GM12878 (cell line): ENCODE measurements around the gene SLC38A8. TPM values are rescaled to one million over a fixed set of nuclear protein-coding genes. Genes with fewer than 3 reads are reported as not detected.

Experiments
- ATAC-seq: fragments of 200-7000 bp; cut with Tn5 transposase; 3 replicates; pipeline ENCODE4 v1.9.1; 2020; ENCODE audit warnings: mild to moderate bottlenecking, moderate library complexity
- BruUV-seq: library from RNA; stranded (reverse); fragments of 400-500 nt; replicated peaks from 2 replicates; lab custom pipeline; 2021; lab: Mats Ljungman, UMichigan
- CTCF ChIA-PET: fragments of 300-600 bp; sonication (Branson Sonifier 250); formaldehyde crosslinking; extraction: SDS; loops from one replicate; lab custom pipeline; 2021; ENCODE audit warnings: inconsistent platforms; lab: Yijun Ruan, JAX
- POLR2A ChIA-PET: fragments of 350-600 bp; formaldehyde crosslinking; extraction: SDS; loops from one replicate; lab custom pipeline; 2021; ENCODE audit warnings: inconsistent platforms; lab: Charles Lee
- RAD21 ChIA-PET: fragments of 300-600 bp; sonication (Branson Sonifier 250); formaldehyde crosslinking; loops from one replicate; lab custom pipeline; 2023; ENCODE audit warnings: antibody characterized with exemption; ENCODE audit not compliant: unreplicated experiment; lab: Charles Lee
- SMC1A ChIA-PET: fragments of 300-600 bp; sonication (Branson Sonifier 250); formaldehyde crosslinking; loops from one replicate; lab custom pipeline; 2023; ENCODE audit not compliant: unreplicated experiment, uncharacterized antibody; lab: Charles Lee
- DNase-seq: peaks from one replicate; pipeline ENCODE4 v3.0.0-alpha.2; 2011; ENCODE audit warnings: low read depth, low spot score
- FAIRE-seq: peaks from 3 replicates; lab custom pipeline; 2011; peaks lifted over from hg19 to GRCh38; lab: Jason Lieb, UNC
- H2AFZ ChIP-seq: 2 replicates; pipeline ENCODE4 v1.6.0; 2011; ENCODE audit warnings: low read depth, low read length, control low read depth; ENCODE audit not compliant: control insufficient read depth
- H3K27ac ChIP-seq: 2 replicates; pipeline ENCODE4 v1.5.1; 2011; ENCODE audit warnings: control low read depth; ENCODE audit not compliant: control insufficient read depth, insufficient read depth
- H3K27me3 ChIP-seq, 2 experiments: replicated peaks in 1 of 2; 2 replicates each; pipeline versions ENCODE4 v1.6.0 to v1.6.1; 2011; ENCODE audit warnings: low read length in 1 of 2; ENCODE audit not compliant: control insufficient read depth in 2 of 2, insufficient read depth in 2 of 2
- H3K36me3 ChIP-seq, 2 experiments: 2 replicates each; pipeline ENCODE4 v1.5.1; 2011; ENCODE audit warnings: low read length in 1 of 2; ENCODE audit not compliant: control insufficient read depth in 2 of 2, insufficient read depth in 2 of 2
- H3K4me1 ChIP-seq: 2 replicates; pipeline ENCODE4 v1.6.1; 2011; ENCODE audit warnings: mild to moderate bottlenecking, low read length, moderate library complexity, mixed read lengths; ENCODE audit not compliant: control insufficient read depth, insufficient read depth
- H3K4me2 ChIP-seq: 2 replicates; pipeline ENCODE4 v1.6.0; 2011; ENCODE audit warnings: control low read depth; ENCODE audit not compliant: control insufficient read depth, insufficient read depth
- H3K4me3 ChIP-seq: fragments of 200-600 bp; sonication (generic); 2 replicates; pipeline ENCODE4 v1.5.1; 2016
- H3K79me2 ChIP-seq: 2 replicates; pipeline ENCODE4 v1.6.0; 2011; ENCODE audit warnings: low read length; ENCODE audit not compliant: control insufficient read depth, insufficient read depth
- H3K9ac ChIP-seq: 2 replicates; pipeline ENCODE4 v1.8.0; 2011; ENCODE audit warnings: low read length, control low read depth, mixed read lengths; ENCODE audit not compliant: control insufficient read depth, insufficient read depth
- H3K9me3 ChIP-seq: replicated peaks from 3 replicates; pipeline ENCODE4 v1.5.1; 2011; ENCODE audit warnings: mild to moderate bottlenecking, low read length; ENCODE audit not compliant: control insufficient read depth, insufficient read depth
- H4K20me1 ChIP-seq: 2 replicates; pipeline ENCODE4 v1.6.0; 2011; ENCODE audit not compliant: control insufficient read depth, insufficient read depth
- CEBPB ChIP-seq, 2 experiments: fragments of 150-350 bp in 1 of 2; IDR thresholded peaks; 2 replicates each; pipeline ENCODE4 v1.6.1; 2012 to 2014; ENCODE audit warnings: low read depth in 2 of 2, low read length in 2 of 2, borderline replicate concordance in 1 of 2, inconsistent platforms in 1 of 2
- CHD1 ChIP-seq: IDR thresholded peaks from 2 replicates; pipeline ENCODE4 v1.6.1; 2012; ENCODE audit warnings: low read depth, low read length, improper control_type of control experiment
- E2F4 ChIP-seq: IDR thresholded peaks from 2 replicates; pipeline ENCODE4 v1.6.1; 2012; ENCODE audit warnings: low read depth, low read length, improper control_type of control experiment
- E2F8 ChIP-seq: fragments of 450-650 bp; IDR thresholded peaks from 2 replicates; pipeline ENCODE4 v1.6.1; 2018; ENCODE audit warnings: mild to moderate bottlenecking, low read depth, moderate library complexity; ENCODE audit not compliant: partially characterized antibody
- HDGF ChIP-seq: fragments of 450-650 bp; IDR thresholded peaks from 2 replicates; pipeline ENCODE4 v1.6.1; 2016; ENCODE audit warnings: antibody characterized with exemption
- JUNB ChIP-seq: IDR thresholded peaks from 2 replicates; pipeline ENCODE4 v1.6.1; 2016; ENCODE audit warnings: antibody characterized with exemption, mild to moderate bottlenecking
- MEF2A ChIP-seq: IDR thresholded peaks from 2 replicates; pipeline ENCODE4 v1.6.1; 2011; ENCODE audit warnings: low read depth, mild to moderate bottlenecking, low read length, moderate library complexity; ENCODE audit not compliant: insufficient read depth
- NBN ChIP-seq: fragments of 450-650 bp; IDR thresholded peaks from 2 replicates; pipeline ENCODE4 v1.6.1; 2016
- NRF1 ChIP-seq: conservative IDR thresholded peaks from 2 replicates; pipeline ENCODE4 v1.6.1; 2011; ENCODE audit warnings: mild to moderate bottlenecking, low read depth, low read length, improper control_type of control experiment
- POLR2A ChIP-seq: IDR thresholded peaks from 2 replicates; pipeline ENCODE4 v1.6.1; 2011; ENCODE audit warnings: low read depth, mild to moderate bottlenecking, low read length
- RELA ChIP-seq: fragments of 450-650 bp; IDR thresholded peaks from 2 replicates; pipeline ENCODE4 v1.8.0; 2014; ENCODE audit warnings: borderline replicate concordance; ENCODE audit not compliant: partially characterized antibody
- RUNX3 ChIP-seq: IDR thresholded peaks from 2 replicates; pipeline ENCODE4 v1.6.1; 2012; ENCODE audit warnings: low read length, inconsistent platforms
- SREBF2 ChIP-seq: IDR thresholded peaks from 2 replicates; pipeline ENCODE4 v1.6.1; 2012; ENCODE audit warnings: mild to moderate bottlenecking, low read length
- USF1 ChIP-seq: IDR thresholded peaks from 2 replicates; pipeline ENCODE4 v1.6.1; 2011; ENCODE audit warnings: borderline replicate concordance, low read depth, mild to moderate bottlenecking, moderate library complexity, mixed read lengths, low read length; ENCODE audit not compliant: insufficient read depth; ENCODE audit errors: extremely low read length
- WGBS: methylation state at CpG from one replicate; pipeline ENCODE4 v1.1.6; 2016; ENCODE audit warnings: low lambda C conversion rate; ENCODE audit not compliant: insufficient replicate concordance, insufficient coverage; ENCODE audit errors: missing lambda C conversion rate; 5-methylcytosine and 5-hydroxymethylcytosine counted together
- in situ Hi-C: fragments of 300-500 bp; cut with MboI; formaldehyde crosslinking; loops from 9 replicates; pipeline ENCODE4 v1.14.3; 2018; ENCODE audit warnings: mixed read lengths
- intact Hi-C: fragments of 100-400 bp; cut with micrococcal nuclease; formaldehyde crosslinking; loops from one replicate; pipeline ENCODE4 v1.14.2; 2022; ENCODE audit not compliant: unreplicated experiment
- polyA plus RNA-seq, 11 experiments: library from polyadenylated mRNA; depleted of rRNA in 4 of 11; unstranded in 6 of 11; stranded (reverse) in 5 of 11; fragments of >200 nt; fragmentation: Nextera tagmentation in 4 of 11; fragmentation: Illumina TruSeq in 1 of 11; extraction: Ambion mirVana in 4 of 11; extraction: Trizol in 1 of 11; gene quantifications; 1 replicate in 1 of 11; 2 replicates in 10 of 11; pipeline versions ENCODE4 v1.2.1 to v1.2.3, GENCODE V29; 2011 to 2016; ENCODE audit warnings: inconsistent platforms in 2 of 11, missing spikeins in 2 of 11, low read depth in 1 of 11
- total RNA-seq, 4 experiments: library from RNA; depleted of rRNA in 3 of 4; stranded (reverse); fragments of >200 nt in 3 of 4; fragmentation: Illumina TruSeq in 1 of 4; extraction: Trizol in 1 of 4; gene quantifications; 2 replicates each; pipeline versions ENCODE4 v1.2.1 to v1.2.3, GENCODE V29; 2013 to 2021
- TF ChIP-seq, protein P1 (sequence below): IDR thresholded peaks from 2 replicates; pipeline ENCODE4 v1.6.1; 2011; ENCODE audit warnings: mild to moderate bottlenecking, low read depth, low read length, moderate library complexity; ENCODE audit not compliant: insufficient replicate concordance
- TF ChIP-seq, protein P2 (sequence below): fragments of 450-650 bp; conservative IDR thresholded peaks from 2 replicates; pipeline ENCODE4 v1.6.1; 2017; ENCODE audit warnings: mild to moderate bottlenecking, moderate library complexity

SLC38A8 gene
- total and polyA plus RNA-seq, 10 of the 15 experiments (the other 5 are each of a cell fraction or from before 2014, with no cell fraction given), result not detected

- TF ChIP-seq E2F8, result no peak
Observed at GRCh38 chr16:83967091-83967490, 75.5 kb downstream of the SLC38A8 start (continued).

- WGBS, result 76% methylated on average over 10 of the region's 13 CpGs
- ChIA-PET RAD21 (no interaction called here), SMC1A (no interaction called here), CTCF (interaction anchor here (1.2 kb wide), 1 partner anchor 12 kb away, joined by 3 read pairs; no protein-coding TSS in a partner anchor), POLR2A (no interaction called here)
- Histone ChIP-seq H3K27me3 (no peaks in the 10 kb centered on the region), H2AFZ (no peak overlapping the region), H3K4me2 (no peak overlapping the region), H3K4me3 (no peak overlapping the region), H3K79me2 (no peaks in the 10 kb centered on the region), H3K4me1 (no peaks in the 10 kb centered on the region), H3K27ac (no peak overlapping the region), H3K9me3 (no peaks in the 10 kb centered on the region), H3K9ac (no peak overlapping the region), H3K36me3 (no peaks in the 10 kb centered on the region), H4K20me1 (no peaks in the 10 kb centered on the region)
- FAIRE-seq, result no peak
- intact Hi-C loops (no loop called here), in situ Hi-C loops (no loop called here)
- BruUV-seq, result no TSS peak
- ATAC-seq, result no peak
- DNase-seq, result no peak
- TF ChIP-seq SREBF2 (no peak), MEF2A (no peak), POLR2A (no peak), NRF1 (no peak), NBN (no peak), HDGF (no peak), JUNB (no peak), RELA (no peak), CHD1 (no peak), CEBPB (IDR thresholded peaks at IDR 0.05; ENCODE audit: borderline replicate concordance in 1 of 2, low read depth in 2 of 2, low read length in 2 of 2) (no peak), RUNX3 (no peak), E2F4 (no peak), USF1 (no peak)
- TF ChIP-seq, protein P1, sequence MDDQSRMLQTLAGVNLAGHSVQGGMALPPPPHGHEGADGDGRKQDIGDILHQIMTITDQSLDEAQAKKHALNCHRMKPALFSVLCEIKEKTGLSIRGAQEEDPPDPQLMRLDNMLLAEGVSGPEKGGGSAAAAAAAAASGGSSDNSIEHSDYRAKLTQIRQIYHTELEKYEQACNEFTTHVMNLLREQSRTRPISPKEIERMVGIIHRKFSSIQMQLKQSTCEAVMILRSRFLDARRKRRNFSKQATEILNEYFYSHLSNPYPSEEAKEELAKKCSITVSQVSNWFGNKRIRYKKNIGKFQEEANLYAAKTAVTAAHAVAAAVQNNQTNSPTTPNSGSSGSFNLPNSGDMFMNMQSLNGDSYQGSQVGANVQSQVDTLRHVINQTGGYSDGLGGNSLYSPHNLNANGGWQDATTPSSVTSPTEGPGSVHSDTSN, result no peak
- TF ChIP-seq, protein P2, sequence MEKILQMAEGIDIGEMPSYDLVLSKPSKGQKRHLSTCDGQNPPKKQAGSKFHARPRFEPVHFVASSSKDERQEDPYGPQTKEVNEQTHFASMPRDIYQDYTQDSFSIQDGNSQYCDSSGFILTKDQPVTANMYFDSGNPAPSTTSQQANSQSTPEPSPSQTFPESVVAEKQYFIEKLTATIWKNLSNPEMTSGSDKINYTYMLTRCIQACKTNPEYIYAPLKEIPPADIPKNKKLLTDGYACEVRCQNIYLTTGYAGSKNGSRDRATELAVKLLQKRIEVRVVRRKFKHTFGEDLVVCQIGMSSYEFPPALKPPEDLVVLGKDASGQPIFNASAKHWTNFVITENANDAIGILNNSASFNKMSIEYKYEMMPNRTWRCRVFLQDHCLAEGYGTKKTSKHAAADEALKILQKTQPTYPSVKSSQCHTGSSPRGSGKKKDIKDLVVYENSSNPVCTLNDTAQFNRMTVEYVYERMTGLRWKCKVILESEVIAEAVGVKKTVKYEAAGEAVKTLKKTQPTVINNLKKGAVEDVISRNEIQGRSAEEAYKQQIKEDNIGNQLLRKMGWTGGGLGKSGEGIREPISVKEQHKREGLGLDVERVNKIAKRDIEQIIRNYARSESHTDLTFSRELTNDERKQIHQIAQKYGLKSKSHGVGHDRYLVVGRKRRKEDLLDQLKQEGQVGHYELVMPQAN, result no peak
Observed at GRCh38 chr16:83966153-83966696, 76.4 kb downstream of the SLC38A8 start.
